ENCODE results near the gene TFB2M.

The TFB2M gene

GRCh38 chr1:246602194-246602593, 36.1 kb upstream of the TFB2M start:
- Histone ChIP-seq H3K4me3 (ENCODE audit: low read depth in 1 of 2, low read length in 1 of 2) (no peak overlapping the region), H3K4me1 (ENCODE audit: control insufficient read depth in 1 of 2, insufficient read depth in 1 of 2, low read depth in 1 of 2, low read length in 1 of 2) (no peaks in the 10 kb centered on the region), H3K9me3 (no peaks in the 10 kb centered on the region), H3K27ac (no peak overlapping the region), H3K27me3 (no peaks in the 10 kb centered on the region), H3K36me3 (no peaks in the 10 kb centered on the region)
- TF ChIP-seq, protein P1, sequence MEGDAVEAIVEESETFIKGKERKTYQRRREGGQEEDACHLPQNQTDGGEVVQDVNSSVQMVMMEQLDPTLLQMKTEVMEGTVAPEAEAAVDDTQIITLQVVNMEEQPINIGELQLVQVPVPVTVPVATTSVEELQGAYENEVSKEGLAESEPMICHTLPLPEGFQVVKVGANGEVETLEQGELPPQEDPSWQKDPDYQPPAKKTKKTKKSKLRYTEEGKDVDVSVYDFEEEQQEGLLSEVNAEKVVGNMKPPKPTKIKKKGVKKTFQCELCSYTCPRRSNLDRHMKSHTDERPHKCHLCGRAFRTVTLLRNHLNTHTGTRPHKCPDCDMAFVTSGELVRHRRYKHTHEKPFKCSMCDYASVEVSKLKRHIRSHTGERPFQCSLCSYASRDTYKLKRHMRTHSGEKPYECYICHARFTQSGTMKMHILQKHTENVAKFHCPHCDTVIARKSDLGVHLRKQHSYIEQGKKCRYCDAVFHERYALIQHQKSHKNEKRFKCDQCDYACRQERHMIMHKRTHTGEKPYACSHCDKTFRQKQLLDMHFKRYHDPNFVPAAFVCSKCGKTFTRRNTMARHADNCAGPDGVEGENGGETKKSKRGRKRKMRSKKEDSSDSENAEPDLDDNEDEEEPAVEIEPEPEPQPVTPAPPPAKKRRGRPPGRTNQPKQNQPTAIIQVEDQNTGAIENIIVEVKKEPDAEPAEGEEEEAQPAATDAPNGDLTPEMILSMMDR (IDR thresholded peaks at IDR 0.05): no peak

DNA sequence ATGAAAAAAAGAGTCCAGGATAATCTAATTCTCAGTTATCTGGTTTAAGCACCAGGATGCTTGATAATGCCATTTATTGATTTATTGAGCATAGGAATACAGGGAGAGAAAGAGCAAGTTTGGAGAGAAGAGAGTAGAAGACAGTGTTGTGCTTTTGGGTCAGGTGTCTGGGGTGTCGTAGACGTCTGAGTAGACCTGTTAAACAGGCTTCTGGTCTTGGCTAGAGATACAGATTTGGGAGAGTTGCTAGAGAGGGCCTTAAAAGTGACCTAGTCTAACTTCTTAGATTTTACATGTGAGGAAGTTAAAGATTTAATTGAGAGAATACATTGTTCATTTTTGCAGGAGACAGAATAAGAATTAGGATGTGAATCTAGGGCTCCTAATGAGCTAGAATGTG, 34.5 kb upstream of the TFB2M start:
- Histone ChIP-seq H3K4me1 (ENCODE audit: control insufficient read depth in 1 of 2, insufficient read depth in 1 of 2, low read depth in 1 of 2, low read length in 1 of 2) (no peaks in the 10 kb centered on the region), H3K4me3 (ENCODE audit: low read depth in 1 of 2, low read length in 1 of 2) (no peak overlapping the region), H3K36me3 (no peaks in the 10 kb centered on the region), H3K9me3 (no peaks in the 10 kb centered on the region), H3K27ac (no peak overlapping the region), H3K27me3 (no peaks in the 10 kb centered on the region)
- TF ChIP-seq, protein P1 (IDR thresholded peaks at IDR 0.05): no peak

- H3K36me3 ChIP-seq: no peaks in the 10 kb centered on the region
- no peak overlapping the region for H3K4me3 ChIP-seq (ENCODE audit: low read depth in 1 of 2, low read length in 1 of 2)
- H3K27ac ChIP-seq: no peak overlapping the region
- no peaks in the 10 kb centered on the region for H3K9me3 ChIP-seq
- TF ChIP-seq, protein P1 (IDR thresholded peaks at IDR 0.05): no peak
- H3K4me1 ChIP-seq (ENCODE audit: control insufficient read depth in 1 of 2, insufficient read depth in 1 of 2, low read depth in 1 of 2, low read length in 1 of 2): no peaks in the 10 kb centered on the region
- H3K27me3 ChIP-seq: no peaks in the 10 kb centered on the region
Observed at GRCh38 chr1:246599315-246599714, 33.3 kb upstream of the TFB2M start.

GRCh38 chr1:246597971-246598370, 31.9 kb upstream of the TFB2M start:
- TF ChIP-seq, protein P1 (IDR thresholded peaks at IDR 0.05): no peak
- Histone ChIP-seq H3K36me3 (no peaks in the 10 kb centered on the region), H3K27ac (no peak overlapping the region), H3K27me3 (no peaks in the 10 kb centered on the region), H3K4me3 (ENCODE audit: low read depth in 1 of 2, low read length in 1 of 2) (no peak overlapping the region), H3K9me3 (no peaks in the 10 kb centered on the region), H3K4me1 (ENCODE audit: control insufficient read depth in 1 of 2, insufficient read depth in 1 of 2, low read depth in 1 of 2, low read length in 1 of 2) (no peaks in the 10 kb centered on the region)

DNA sequence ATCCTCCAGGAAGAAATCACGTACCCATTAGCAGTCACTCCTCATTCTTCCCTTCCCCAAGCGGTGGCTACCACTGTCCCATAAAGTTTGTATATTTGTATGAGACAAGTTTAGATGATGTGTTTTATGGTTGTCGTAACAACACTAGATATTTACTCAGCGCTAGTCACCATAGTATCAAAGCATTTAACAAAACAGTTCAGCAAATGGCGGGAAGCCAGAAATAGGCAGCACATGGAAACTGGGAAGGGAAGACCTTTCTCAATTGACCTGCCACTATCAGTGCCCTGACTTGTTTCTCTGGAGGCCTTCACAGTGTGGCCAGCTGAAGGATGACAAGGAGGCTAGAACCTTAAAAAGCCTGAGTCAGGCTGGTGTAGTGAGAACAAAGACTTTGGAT, 31.3 kb upstream of the TFB2M start:
- no peaks in the 10 kb centered on the region for H3K27me3 ChIP-seq
- H3K36me3 ChIP-seq: no peaks in the 10 kb centered on the region
- H3K4me3 ChIP-seq (ENCODE audit: low read depth in 1 of 2, low read length in 1 of 2): no peak overlapping the region
- no peaks in the 10 kb centered on the region for H3K4me1 ChIP-seq (ENCODE audit: control insufficient read depth in 1 of 2, insufficient read depth in 1 of 2, low read depth in 1 of 2, low read length in 1 of 2)
- H3K9me3 ChIP-seq: no peaks in the 10 kb centered on the region
- TF ChIP-seq, protein P1 (IDR thresholded peaks at IDR 0.05): no peak
- H3K27ac ChIP-seq: no peak overlapping the region

DNA sequence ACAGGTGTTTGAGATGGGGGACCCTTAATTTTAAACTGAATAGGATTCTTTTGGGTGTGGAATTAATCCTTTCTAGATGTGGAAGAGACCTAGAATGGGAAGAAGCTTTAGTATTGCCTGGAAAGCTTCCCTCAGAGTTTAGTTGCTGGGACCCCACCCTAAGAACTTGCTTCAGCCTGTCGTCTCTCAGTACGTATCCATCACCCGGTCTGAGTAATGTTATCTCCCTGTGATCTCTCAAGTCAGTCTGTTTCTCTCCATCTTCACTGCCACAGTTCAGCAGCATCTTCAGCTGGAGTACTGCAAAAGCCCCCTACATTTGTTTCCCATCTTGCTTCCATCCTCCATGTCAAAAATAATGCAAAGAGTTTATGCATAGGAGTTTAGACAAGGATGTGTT, 29.1 kb upstream of the TFB2M start:
- no peak overlapping the region for H3K4me3 ChIP-seq (ENCODE audit: low read depth in 1 of 2, low read length in 1 of 2)
- H3K27me3 ChIP-seq: no peaks in the 10 kb centered on the region
- TF ChIP-seq, protein P1 (IDR thresholded peaks at IDR 0.05): no peak
- H3K4me1 ChIP-seq (ENCODE audit: control insufficient read depth in 1 of 2, insufficient read depth in 1 of 2, low read depth in 1 of 2, low read length in 1 of 2): no peaks in the 10 kb centered on the region
- peaks cover 8% of the 10 kb centered on the region for H3K36me3 ChIP-seq
- H3K27ac ChIP-seq: no peak overlapping the region
- H3K9me3 ChIP-seq: no peaks in the 10 kb centered on the region

All from neutrophil (primary cell).